GM19099 (cell line): Measurements from ENCODE around the gene DENND1A.

Source experiments
- POLR2A ChIP-seq: IDR thresholded peaks from 3 replicates; pipeline ENCODE4 v1.6.1; 2011; ENCODE audit warnings: low read depth; ENCODE audit not compliant: insufficient read length; ENCODE audit errors: extremely low read depth

The DENND1A gene

GRCh38 chr9:123957168-123957721 lies 27.3 kb upstream of the DENND1A start:
- no peak for TF ChIP-seq POLR2A

- no peak for TF ChIP-seq POLR2A
Measured at GRCh38 chr9:123955637-123956036, 25.7 kb upstream of the DENND1A start.

GRCh38 chr9:123954518-123955280 lies 24.8 kb upstream of the DENND1A start:
- no peak for TF ChIP-seq POLR2A

- TF ChIP-seq POLR2A, result no peak
Measured at GRCh38 chr9:123952641-123953495, 22.9 kb upstream of the DENND1A start.

- no peak for TF ChIP-seq POLR2A
Measured at GRCh38 chr9:123948286-123948685, 18.4 kb upstream of the DENND1A start.

- TF ChIP-seq POLR2A, result no peak
Measured at GRCh38 chr9:123947326-123947725, 17.4 kb upstream of the DENND1A start.

GRCh38 chr9:123946101-123946821 lies 16.3 kb upstream of the DENND1A start:
- TF ChIP-seq POLR2A, result no peak

- TF ChIP-seq POLR2A, result no peak
Measured at GRCh38 chr9:123945532-123945931, 15.6 kb upstream of the DENND1A start.

GRCh38 chr9:123943671-123944070 lies 13.7 kb upstream of the DENND1A start:
- no peak for TF ChIP-seq POLR2A

GRCh38 chr9:123942542-123942941 lies 12.6 kb upstream of the DENND1A start:
- TF ChIP-seq POLR2A, result no peak

- no peak for TF ChIP-seq POLR2A
Measured at GRCh38 chr9:123941524-123942070, 11.7 kb upstream of the DENND1A start.

GRCh38 chr9:123940721-123941523 lies 11.0 kb upstream of the DENND1A start:
- no peak for TF ChIP-seq POLR2A

GRCh38 chr9:123938401-123938800 lies 8.5 kb upstream of the DENND1A start:
- no peak for TF ChIP-seq POLR2A
